ENCODE measurements around the gene TIAM1.
"Not testable (repeated sequence)": the region's sequence is repeated elsewhere in the genome, so short reads cannot be mapped to it uniquely, and the experiment has no call there.

TIAM1 gene

GRCh38 chr21:31251686-31252085, 92.4 kb downstream of the TIAM1 start:
- DNase-seq, result no peak

- DNase-seq, result no peak
These were observed 95.5 kb downstream of the TIAM1 start for GRCh38 chr21:31248598-31248997.

DNA sequence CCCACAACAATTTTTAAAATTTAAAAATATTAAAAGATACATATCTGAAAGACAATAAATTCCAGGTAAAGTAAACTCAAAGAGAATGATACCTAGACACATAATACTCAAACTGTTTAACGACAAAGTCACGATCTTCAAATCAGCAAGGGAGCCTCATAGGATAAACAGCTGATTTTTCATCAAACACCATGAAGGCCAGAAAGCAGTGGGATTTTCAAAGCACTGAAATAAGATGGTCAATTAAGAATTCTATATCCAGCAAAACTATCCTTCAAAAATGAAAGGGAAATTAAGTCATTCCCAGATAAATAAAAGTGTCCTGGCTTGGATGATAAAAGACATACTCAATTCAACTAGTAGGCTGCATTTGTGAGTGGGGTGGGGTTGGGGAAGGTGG, 100.5 kb downstream of the TIAM1 start:
- no peak for DNase-seq

- no peak for DNase-seq
These were observed 107.5 kb downstream of the TIAM1 start for GRCh38 chr21:31236528-31236927.

DNA sequence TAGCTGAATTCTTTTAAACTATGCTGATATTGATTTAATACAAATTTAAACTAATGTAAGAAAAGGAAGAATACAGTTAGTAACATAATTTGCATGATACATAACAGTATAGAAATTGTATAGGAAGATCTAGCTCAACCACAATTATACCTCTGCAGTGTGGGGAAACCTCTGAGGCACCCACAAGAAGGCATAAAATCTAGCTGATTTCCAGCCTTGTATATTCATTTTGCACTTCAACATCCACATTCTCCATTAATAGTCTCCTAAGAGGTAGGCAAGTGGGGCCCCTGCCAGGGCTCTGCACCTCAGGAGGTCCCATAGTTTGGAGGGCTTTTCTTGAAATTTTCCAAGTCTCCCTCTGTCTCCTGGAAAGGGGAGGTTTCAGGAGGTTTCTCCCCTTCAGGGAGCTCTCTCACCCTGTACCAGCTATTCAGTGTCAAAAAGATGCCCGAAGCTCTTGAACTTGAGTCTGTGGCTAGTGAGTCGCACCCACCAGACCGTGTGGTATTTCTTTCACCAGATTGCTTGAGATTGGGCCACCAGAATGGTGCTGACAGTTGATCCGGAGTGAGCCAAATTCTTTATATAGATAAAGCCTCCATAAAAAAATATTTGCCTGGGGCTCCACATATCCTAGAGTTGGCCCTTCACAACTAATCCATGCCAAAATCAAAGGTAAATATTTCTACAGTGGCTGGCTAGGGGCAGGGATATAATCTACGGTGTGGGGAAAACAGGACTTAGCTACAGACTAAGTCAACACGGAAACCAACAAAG, 108.2 kb downstream of the TIAM1 start:
- DNase-seq, result no peak

GRCh38 chr21:31234936-31235335, 109.1 kb downstream of the TIAM1 start:
- no peak for DNase-seq

DNA sequence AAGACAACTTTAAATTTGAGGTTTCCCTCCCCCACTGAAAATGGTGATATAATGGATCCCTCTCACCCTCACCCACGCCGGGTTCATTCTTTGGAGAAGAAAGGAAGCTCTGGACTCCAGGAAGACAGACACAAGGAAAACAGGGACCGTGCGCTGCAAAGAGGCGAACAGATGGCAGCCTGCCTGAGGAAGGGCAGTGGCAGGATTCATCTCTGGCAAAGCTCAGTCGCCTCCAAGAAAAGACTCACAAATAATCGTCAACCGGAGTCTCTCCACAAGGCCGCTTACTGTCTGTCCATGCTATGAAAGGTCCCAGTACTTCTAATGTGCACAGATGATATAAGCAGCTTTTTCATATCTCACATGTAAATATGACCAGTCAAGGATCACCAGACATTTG, 110.3 kb downstream of the TIAM1 start:
- no peak for DNase-seq

DNA sequence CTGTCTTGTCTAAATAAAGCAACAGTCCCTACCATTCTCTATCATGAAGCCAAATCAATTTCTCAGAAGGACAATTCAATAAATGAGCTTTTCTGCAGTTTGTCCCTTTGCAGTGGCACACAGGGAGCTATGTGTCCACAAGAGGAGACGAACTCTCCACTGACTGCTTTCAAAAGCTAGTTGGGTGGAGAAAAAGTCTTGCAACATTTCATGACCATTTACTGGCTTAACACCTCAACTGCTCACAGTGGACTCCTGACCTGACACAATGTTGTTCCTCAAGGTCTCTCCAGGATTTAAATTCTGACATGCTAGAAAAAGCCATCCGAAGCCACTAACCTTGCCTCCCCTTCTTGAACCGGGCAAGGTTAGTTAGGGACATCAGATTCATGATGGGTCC, 111.7 kb downstream of the TIAM1 start:
- DNase-seq, result no peak

DNA sequence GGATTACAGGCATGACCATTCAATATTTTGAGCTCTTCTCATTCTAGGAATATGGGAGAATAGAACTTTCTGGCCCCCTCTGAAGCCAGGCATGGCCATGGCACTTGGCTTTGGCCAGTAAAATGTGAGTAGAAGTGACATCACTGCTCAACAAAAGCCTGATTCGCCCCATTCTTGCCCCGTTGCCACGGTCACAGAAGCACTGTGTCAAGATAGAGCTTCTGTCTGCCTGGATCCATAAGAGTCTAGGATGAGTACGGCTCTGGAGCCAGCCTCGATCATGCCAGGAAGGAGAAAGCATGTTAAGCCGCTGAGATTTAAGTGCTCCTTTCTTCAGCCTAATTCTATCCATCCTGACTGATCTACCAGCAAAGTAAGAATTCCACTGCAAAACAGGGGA, 113.1 kb downstream of the TIAM1 start:
- DNase-seq, result no peak

GRCh38 chr21:31228723-31229122, 115.3 kb downstream of the TIAM1 start:
- not testable (repeated sequence) for DNase-seq

GRCh38 chr21:31225713-31226112, 118.3 kb downstream of the TIAM1 start:
- no peak for DNase-seq

- DNase-seq, result no peak
These were observed 121.9 kb downstream of the TIAM1 start for GRCh38 chr21:31222142-31222541.

DNA sequence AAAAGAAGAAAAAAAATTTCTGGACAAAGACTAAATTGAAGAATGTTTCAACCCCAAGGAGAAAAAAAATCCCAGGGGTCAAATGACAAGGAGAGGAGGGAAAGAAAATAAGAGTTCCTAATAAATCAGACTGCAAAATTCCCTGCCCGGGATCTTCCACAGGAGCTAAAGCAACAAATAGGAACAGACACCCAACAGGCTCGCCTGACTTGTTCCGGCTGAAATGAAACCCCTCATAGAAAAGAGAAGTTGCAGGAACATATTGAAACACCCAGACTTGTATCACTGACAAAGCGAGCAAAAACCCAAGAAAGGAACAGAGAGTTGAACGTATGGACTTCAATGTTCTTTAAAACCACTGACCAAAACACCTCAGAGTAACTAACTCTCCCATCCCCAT, 123.0 kb downstream of the TIAM1 start:
- no peak for DNase-seq

- no peak for DNase-seq
These were observed 123.5 kb downstream of the TIAM1 start for GRCh38 chr21:31220575-31220974.

- peak; percentile 34 for DNase-seq
These were observed 125.0 kb downstream of the TIAM1 start for GRCh38 chr21:31218830-31219608.

GRCh38 chr21:31216206-31216605, 127.9 kb downstream of the TIAM1 start:
- DNase-seq, result no peak

GRCh38 chr21:31213787-31214186, 130.3 kb downstream of the TIAM1 start:
- DNase-seq, result no peak

- no peak for DNase-seq
These were observed 132.2 kb downstream of the TIAM1 start for GRCh38 chr21:31211836-31212235.

GRCh38 chr21:31205412-31205811, 138.6 kb downstream of the TIAM1 start:
- no peak for DNase-seq

DNA sequence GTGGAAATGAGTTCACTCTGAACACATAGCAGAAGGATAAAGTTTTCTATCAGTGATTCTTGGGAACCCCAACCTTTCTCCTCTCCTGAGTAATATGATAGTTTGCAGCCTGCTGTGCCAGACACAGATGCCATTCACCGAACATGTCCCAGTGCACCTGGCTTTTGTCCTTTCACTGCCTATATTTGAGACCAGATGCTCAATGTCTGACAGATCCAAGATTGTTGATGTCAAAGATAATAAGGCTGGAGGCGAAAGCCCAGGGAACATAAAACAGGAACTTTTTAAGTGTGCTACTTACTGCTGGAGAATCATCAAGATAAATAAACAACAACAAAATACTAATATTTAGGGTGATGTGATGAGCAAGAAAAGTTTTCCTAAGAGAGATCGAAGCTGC, 139.3 kb downstream of the TIAM1 start:
- no peak for DNase-seq

- no peak for DNase-seq
These were observed 140.5 kb downstream of the TIAM1 start for GRCh38 chr21:31203431-31204054.

DNA sequence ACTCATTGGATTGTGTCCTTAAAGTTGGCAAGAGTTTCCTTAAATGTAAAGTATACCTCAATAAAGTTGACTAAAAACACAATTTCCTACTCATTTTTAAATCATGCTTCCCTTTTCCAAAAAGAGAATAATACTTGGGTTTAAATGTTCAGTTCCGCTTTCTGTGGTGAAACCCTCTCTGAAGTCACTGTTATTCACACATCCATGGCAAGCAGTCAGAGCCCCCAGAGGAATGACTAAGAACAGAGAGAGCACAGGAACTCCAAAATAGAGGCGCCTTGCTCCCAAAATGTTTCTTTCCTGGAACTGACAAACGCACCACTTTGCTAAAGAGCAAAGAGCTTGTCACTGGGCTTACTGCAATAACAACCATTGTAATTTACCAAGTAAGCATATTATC, 142.5 kb downstream of the TIAM1 start:
- no peak for DNase-seq

DNA sequence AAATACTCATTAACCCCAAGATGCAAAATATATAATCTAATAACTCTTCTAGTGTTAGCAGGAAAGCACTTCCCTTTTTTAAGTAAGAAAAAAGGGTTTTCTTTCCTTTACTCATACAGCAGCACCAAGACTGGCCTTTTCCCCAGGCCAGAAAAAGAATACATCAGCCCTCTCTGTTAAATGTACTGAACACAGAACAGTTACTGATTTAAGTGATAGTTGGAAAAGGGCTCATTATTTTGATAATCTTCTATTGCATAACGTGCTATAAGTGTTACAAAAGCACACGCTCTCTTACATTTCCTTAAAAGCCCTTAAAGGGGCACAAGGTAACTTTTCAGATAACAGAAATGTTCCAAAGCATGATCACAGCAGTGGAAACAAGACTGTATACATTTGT, 142.9 kb downstream of the TIAM1 start:
- no peak for DNase-seq

DNA sequence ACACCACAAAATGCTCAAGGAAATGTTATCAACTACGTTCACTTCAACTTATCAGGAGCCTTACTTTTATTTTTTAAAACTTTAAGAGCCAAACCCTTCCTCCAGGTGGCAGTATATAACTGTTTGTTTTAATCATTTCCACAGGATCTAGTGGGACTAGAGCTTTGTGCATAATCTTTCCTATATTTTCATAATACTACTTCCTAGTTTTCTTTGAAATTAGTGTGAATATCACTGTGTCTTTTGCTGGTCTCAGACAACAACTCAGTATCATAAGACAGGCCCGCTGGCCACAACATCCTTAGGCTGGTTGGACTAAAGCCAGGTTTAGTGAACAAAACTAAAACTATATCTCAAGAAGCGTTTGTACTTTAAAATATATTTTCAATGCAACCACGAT, 145.5 kb downstream of the TIAM1 start:
- peak; percentile 59 for DNase-seq

Data from retina (tissue), 1 donor.